ENCODE data around the gene RBMS3.

GRCh38 chr3:29972320-29972993 is 691.6 kb downstream of the RBMS3 start:
- TF ChIP-seq CTCF (IDR thresholded peaks at IDR 0.05) (no peak), EP300 (IDR thresholded peaks at IDR 0.05) (no peak)

Data from upper lobe of left lung (tissue), 4 donors.